Limb (tissue), 2 donors: ENCODE data around the gene ZNF800.

Experiments used
- DNase-seq, 2 donors: peaks; one replicate each; pipeline ENCODE4 v3.0.0-alpha.2; 2016; ENCODE audit errors: extremely low spot score in 2 of 2

Gene ZNF800

GRCh38 chr7:127348247-127348631 is 44.3 kb downstream of the ZNF800 start:
- DNase-seq = no peak

GRCh38 chr7:127347567-127348246 is 44.8 kb downstream of the ZNF800 start:
- DNase-seq = peak; percentile 52 to 80

GRCh38 chr7:127346575-127347256 is 45.8 kb downstream of the ZNF800 start:
- no peak for DNase-seq

- DNase-seq = no peak
Observed at GRCh38 chr7:127342596-127342995, 49.9 kb downstream of the ZNF800 start.

- no peak for DNase-seq
Observed at GRCh38 chr7:127338122-127338521, 54.4 kb downstream of the ZNF800 start.

- no peak for DNase-seq
Observed at GRCh38 chr7:127337581-127337980, 54.9 kb downstream of the ZNF800 start.

- DNase-seq = no peak
Observed at GRCh38 chr7:127336458-127336857, 56.0 kb downstream of the ZNF800 start.

GRCh38 chr7:127332880-127333279 is 59.6 kb downstream of the ZNF800 start:
- no peak for DNase-seq

GRCh38 chr7:127330070-127330469 is 62.4 kb downstream of the ZNF800 start:
- no peak for DNase-seq

GRCh38 chr7:127322832-127323493 is 69.5 kb downstream of the ZNF800 start:
- no peak for DNase-seq

GRCh38 chr7:127322351-127322750 is 70.2 kb downstream of the ZNF800 start:
- DNase-seq = no peak

- DNase-seq = no peak
Observed at GRCh38 chr7:127320974-127321373, 71.5 kb downstream of the ZNF800 start.
